NCI-H187 (cell line): ENCODE measurements around the gene SEZ6L.

ENCODE experiments used
- DNase-seq, 2 experiments: peaks; one replicate each; lab custom pipeline; 2025; lab: John Stamatoyannopoulos, UW

The SEZ6L gene

GRCh38 chr22:26169315-26170111, at the start of gene SEZ6L:
TSS of gene SEZ6L (plus strand) at chr22:26169462. CDS start at chr22:26169670, 208 bp downstream.
- no peak for DNase-seq

GRCh38 chr22:26122920-26123468, 46.3 kb upstream of the SEZ6L start:
- no peak for DNase-seq

DNA sequence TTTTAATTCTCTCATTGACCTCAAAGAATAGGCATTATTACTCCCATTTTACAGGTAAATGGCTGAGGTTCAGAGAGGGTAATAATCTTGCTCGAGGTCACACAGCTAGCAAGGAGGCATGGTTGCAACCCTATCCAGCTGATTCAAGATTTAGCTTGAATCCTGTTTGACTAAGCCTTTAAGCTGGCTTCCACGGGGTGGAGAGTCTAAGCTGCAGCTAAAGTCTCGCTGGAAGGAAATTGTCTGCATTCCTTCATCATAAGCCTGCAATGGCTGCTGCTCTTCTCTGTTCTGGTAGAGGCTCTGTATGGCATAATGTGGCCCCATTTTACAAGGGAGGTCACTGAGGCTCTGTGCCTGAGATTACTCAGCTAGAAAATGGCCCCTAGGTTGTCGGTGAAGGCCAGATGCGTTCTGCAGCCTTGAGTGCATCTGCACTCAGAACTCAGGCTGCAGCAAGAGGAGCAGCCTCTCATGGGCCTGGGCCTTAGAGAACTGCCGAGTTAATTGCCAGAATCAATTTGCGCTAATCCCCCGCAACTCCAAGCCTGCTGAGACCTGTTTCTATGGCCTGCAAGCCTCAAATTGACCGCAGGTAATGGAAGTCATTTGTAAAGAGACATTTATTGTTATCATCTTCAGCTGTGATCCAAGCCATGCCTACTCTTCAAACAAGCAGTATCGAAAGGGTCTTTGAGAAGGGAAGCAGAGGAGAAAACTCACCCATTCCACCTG, 44.1 kb upstream of the SEZ6L start:
- DNase-seq, result no peak

- DNase-seq, result no peak
Measured at GRCh38 chr22:26127126-26127525, 42.1 kb upstream of the SEZ6L start.

- DNase-seq, result no peak
Measured at GRCh38 chr22:26127556-26127955, 41.7 kb upstream of the SEZ6L start.

GRCh38 chr22:26131589-26132154, 37.6 kb upstream of the SEZ6L start:
- DNase-seq, result no peak

- no peak for DNase-seq
Measured at GRCh38 chr22:26134654-26135330, 34.5 kb upstream of the SEZ6L start.

GRCh38 chr22:26135806-26136205, 33.5 kb upstream of the SEZ6L start:
- DNase-seq, result no peak

GRCh38 chr22:26139310-26139709, 30.0 kb upstream of the SEZ6L start:
- DNase-seq, result no peak

DNA sequence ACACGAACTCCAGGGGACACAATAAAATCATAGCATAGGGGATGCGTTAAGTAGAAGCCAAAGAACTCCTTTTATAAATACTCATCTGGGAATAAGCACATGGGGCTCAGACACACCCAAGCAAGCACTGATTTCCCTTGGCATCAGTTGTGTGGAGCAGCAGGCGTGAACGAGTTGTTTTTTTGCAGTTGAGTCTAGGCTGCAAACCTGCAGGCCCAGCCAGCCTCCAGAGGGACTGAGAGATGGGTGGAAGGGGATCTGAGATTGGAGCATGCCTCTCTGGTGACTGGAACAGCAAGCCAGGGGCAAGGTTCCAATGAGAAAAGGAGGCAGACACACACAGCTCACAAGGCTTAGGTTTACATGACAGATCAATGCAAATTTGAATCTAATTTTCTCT, 27.4 kb upstream of the SEZ6L start:
- DNase-seq, result no peak

DNA sequence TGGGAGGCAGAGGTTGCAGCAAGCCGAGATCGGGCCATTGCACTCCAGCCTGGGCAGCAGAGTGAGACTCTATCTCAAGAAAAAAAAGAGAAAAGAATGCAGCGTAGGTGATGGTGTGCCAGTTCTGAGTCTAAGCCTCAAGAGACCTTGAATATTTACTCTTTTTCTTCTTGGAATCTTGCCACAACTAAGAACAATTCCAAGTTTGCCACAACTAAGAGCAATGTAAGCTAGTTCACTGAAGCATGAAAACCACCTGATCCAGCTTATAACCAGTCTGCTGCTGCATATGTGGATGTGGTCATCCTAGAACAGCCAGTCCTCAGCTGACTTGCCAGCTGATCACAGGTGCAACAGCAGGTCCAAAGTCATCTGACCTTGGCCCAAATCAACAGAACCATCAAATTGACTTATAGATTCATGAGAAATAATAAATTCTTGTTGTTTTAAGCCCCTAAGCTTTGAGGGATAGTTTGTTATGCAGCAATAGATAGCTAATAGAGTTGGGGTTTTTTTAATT, 25.4 kb upstream of the SEZ6L start:
- no peak for DNase-seq

- DNase-seq, result no peak
Measured at GRCh38 chr22:26159886-26160285, 9.4 kb upstream of the SEZ6L start.

DNA sequence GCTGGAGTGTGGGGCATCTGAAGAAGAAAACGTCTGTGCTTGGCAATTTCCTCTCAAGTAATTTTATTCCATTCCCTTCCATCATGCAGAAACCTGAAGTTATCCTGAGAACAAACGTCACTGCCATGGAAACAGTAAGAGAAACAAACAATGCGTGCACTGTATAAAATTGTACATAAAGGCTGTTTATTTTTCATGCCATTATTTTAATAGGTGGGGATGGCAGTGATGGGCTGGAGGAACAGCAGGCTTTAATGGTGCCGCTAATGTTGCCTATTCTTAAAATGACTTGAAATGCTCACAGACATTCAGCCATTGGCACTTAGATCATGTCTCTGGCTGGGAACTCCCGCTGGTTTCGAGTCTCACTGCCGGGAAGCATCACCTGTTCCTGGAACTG, 7.5 kb upstream of the SEZ6L start:
- DNase-seq, result no peak

GRCh38 chr22:26162926-26163325, 6.3 kb upstream of the SEZ6L start:
- DNase-seq, result no peak

DNA sequence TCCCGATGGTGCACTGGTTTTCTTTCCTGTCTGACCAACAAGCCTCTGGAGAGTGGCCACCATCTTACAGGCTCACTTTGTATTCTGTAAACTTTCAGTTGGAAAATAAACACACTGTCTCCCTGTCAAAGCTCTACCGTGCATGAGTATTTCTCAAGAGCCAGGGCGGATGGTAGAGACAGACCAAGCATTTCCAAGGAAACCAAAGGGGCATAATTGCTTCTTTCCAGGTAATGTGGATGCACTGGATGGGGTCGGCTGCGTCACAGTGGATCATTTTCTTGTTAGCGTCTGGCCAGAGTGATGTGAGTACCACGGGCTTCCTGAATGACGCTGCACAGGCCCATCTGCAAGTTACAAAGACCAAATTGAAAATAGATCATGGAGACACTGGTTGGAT, 5.1 kb upstream of the SEZ6L start:
- DNase-seq, result no peak

- DNase-seq, result no peak
Measured at GRCh38 chr22:26168330-26168851, 871 bp upstream of the SEZ6L start.

- DNase-seq, result no peak
Measured at GRCh38 chr22:26168939-26169314, 335 bp upstream of the SEZ6L start.

DNA sequence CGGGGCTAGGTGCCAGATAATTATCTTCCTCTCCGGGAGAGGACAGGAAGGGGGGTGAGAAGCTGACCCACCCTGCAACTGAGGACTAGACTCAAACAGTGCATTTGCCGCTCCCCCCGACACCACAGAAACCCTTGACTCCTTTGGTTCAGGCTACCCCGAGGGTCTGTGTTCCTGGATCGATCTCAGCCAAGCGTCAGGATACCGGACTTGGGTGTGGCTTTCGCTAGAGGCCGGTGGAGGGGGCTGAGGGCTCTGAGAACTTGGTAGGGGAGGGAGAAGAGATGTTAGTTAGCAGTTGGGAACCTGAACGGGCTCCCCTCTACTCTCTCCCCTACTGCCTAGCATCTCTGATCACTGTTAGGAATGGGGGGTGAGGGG, 840 bp downstream of the SEZ6L start:
- no peak for DNase-seq

- DNase-seq, result no peak
Measured at GRCh38 chr22:26170795-26171580, 1.7 kb downstream of the SEZ6L start.

DNA sequence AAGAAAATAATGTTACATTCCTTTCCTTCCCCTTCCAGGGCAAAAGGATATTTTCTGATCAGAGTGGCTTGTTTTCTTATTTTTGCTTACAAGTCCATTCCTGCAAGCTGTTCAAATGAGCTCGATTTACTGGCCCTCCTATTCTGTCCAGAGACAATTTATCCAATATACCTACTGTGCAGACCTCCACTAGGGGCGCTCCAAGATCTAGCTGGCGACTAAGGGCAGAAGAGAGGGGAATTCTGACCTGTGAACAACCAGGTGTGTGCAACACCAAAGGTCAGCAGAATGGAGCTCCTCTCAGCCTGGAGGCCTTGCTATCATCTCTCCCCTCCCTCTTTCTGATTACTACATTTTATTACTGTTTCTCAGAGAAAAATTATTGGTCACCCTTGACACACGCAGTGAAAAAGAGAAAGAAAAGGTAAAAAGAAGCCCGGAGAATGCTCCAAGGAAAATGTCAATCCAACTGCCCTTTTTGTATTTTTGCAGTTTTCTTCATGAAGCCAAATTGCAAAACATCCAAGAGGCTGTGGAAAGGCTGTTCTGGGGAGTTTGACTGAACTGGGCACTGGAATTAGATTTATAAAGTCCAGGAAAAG, 3.2 kb downstream of the SEZ6L start:
- peak in 1 of 2 experiments; percentile 27 for DNase-seq

- no peak for DNase-seq
Measured at GRCh38 chr22:26174280-26174679, 5.0 kb downstream of the SEZ6L start.
